Umbilical cord (tissue), 2 donors: ENCODE measurements around the gene ALPK3. TPM values are rescaled to one million over a fixed set of nuclear protein-coding genes. Genes with fewer than 3 reads are reported as not detected.

Experiments
- DNase-seq: peaks from one replicate; pipeline ENCODE4 v3.0.0-alpha.2; 2015; ENCODE audit warnings: low spot score
- total RNA-seq: library from RNA; depleted of rRNA; stranded (reverse); fragments of >200 nt; gene quantifications from one replicate; pipeline ENCODE4 v1.2.3, GENCODE V29; 2014; ENCODE audit warnings: low replicate concordance; ENCODE audit not compliant: insufficient read depth

ALPK3 gene
- total RNA-seq, 1 donor from 2014 or later = 7.9 TPM

- peak; percentile 31 for DNase-seq
Observed at GRCh38 chr15:84921121-84921520, 104.0 kb downstream of the ALPK3 start.

- no peak for DNase-seq
Observed at GRCh38 chr15:84922530-84922929, 105.4 kb downstream of the ALPK3 start.

Other genes with a start within 250 kb of the ALPK3 start
- gene ZSCAN2, start 216.3 kb upstream of the ALPK3 start, total RNA-seq = 8.9 TPM
- gene WDR73, start 163.1 kb upstream of the ALPK3 start, total RNA-seq = 27.7 TPM
- not detected for gene NMB, start 159.2 kb upstream of the ALPK3 start, total RNA-seq
- 197 TPM for gene SEC11A, start 101.2 kb upstream of the ALPK3 start, total RNA-seq
- gene ZNF592, start 68.8 kb upstream of the ALPK3 start, total RNA-seq = 7.2 TPM
- 0.72 TPM for gene SLC28A1, start 67.3 kb downstream of the ALPK3 start, total RNA-seq
- gene PDE8A, start 164.5 kb downstream of the ALPK3 start, total RNA-seq = 83.8 TPM